Upper lobe of right lung (tissue), 1 donor: ENCODE results near the gene NUP214. TPM values are rescaled to one million over a fixed set of nuclear protein-coding genes. Genes with fewer than 3 reads are reported as not detected.

Source experiments
- ATAC-seq: fragments of 200-7000 bp; cut with Tn5 transposase; one replicate; pipeline ENCODE4 v1.9.1; 2020; ENCODE audit warnings: mild to moderate bottlenecking, moderate library complexity
- DNase-seq: peaks from one replicate; pipeline ENCODE4 v3.0.0-alpha.2; 2020
- H3K27ac ChIP-seq: fragments of 200-600 bp; one replicate; pipeline ENCODE4 v1.8.0; 2022
- H3K27me3 ChIP-seq: fragments of 200-600 bp; one replicate; pipeline ENCODE4 v1.8.0; 2022; ENCODE audit warnings: mild to moderate bottlenecking
- H3K36me3 ChIP-seq: fragments of 200-600 bp; one replicate; pipeline ENCODE4 v1.8.0; 2022
- H3K4me1 ChIP-seq: fragments of 200-600 bp; one replicate; pipeline ENCODE4 v1.8.0; 2022
- H3K4me3 ChIP-seq: fragments of 200-600 bp; one replicate; pipeline ENCODE4 v1.8.0; 2022; ENCODE audit warnings: mild to moderate bottlenecking
- H3K9me3 ChIP-seq: fragments of 200-600 bp; one replicate; pipeline ENCODE4 v1.8.0; 2022
- CTCF ChIP-seq: fragments of 200-600 bp; IDR thresholded peaks from one replicate; pipeline ENCODE4 v1.8.0; 2022; ENCODE audit warnings: antibody characterized with exemption
- intact Hi-C: fragments of 100-400 bp; cut with DNase I; formaldehyde crosslinking; loops from one replicate; pipeline ENCODE4 v1.11.0; 2022
- total RNA-seq: library from RNA; stranded (reverse); fragmentation: NEBNext Ultra II Directional; extraction: Animal tissue kit (Norgen Biotek cat#: 25700); gene quantifications from one replicate; pipeline ENCODE4 v1.2.1, GENCODE V29; 2021
- donor health status: DM: no; HTN: yes; CAD: no; lungs with severe emphysema.

NUP214 gene
- total RNA-seq, 1 donor from 2014 or later, result 52.2 TPM

- no peaks in the 10 kb centered on the region for H3K9me3 ChIP-seq
- ATAC-seq (no peak), DNase-seq (no peak)
- H3K27me3 ChIP-seq, result no peaks in the 10 kb centered on the region
- intact Hi-C loops, result no loop called here
- H3K4me1 ChIP-seq, result no peaks in the 10 kb centered on the region
- H3K27ac ChIP-seq, result no peak overlapping the region
- no peak overlapping the region for H3K4me3 ChIP-seq
- TF ChIP-seq CTCF, result no peak
- H3K36me3 ChIP-seq, result peaks cover 71% of the 10 kb centered on the region
Observed at GRCh38 chr9:131173995-131174394, 48.6 kb downstream of the NUP214 start.

- TF ChIP-seq CTCF, result no peak
- Histone ChIP-seq H3K4me1 (no peaks in the 10 kb centered on the region), H3K4me3 (no peak overlapping the region), H3K9me3 (no peaks in the 10 kb centered on the region), H3K27ac (no peak overlapping the region), H3K36me3 (peaks cover 76% of the 10 kb centered on the region), H3K27me3 (no peaks in the 10 kb centered on the region)
- DNase-seq, result no peak
- no peak for ATAC-seq
- intact Hi-C loops, result loop anchor here (5.0 kb wide), 1 partner anchor 158 kb away; no protein-coding TSS in a partner anchor
Observed at GRCh38 chr9:131174681-131175239, 49.4 kb downstream of the NUP214 start.

GRCh38 chr9:131177898-131178297 is 52.5 kb downstream of the NUP214 start:
- Histone ChIP-seq H3K9me3 (no peaks in the 10 kb centered on the region), H3K4me3 (no peak overlapping the region), H3K27me3 (no peaks in the 10 kb centered on the region), H3K4me1 (no peaks in the 10 kb centered on the region), H3K27ac (no peak overlapping the region), H3K36me3 (peaks cover 84% of the 10 kb centered on the region)
- TF ChIP-seq CTCF, result no peak
- DNase-seq (no peak), ATAC-seq (no peak)
- intact Hi-C loops, result loop anchor here (5.0 kb wide), 1 partner anchor 154 kb away; no protein-coding TSS in a partner anchor

- no peak overlapping the region for H3K27ac ChIP-seq
- H3K36me3 ChIP-seq, result peaks cover 89% of the 10 kb centered on the region
- H3K4me1 ChIP-seq, result no peaks in the 10 kb centered on the region
- peak; percentile 72 for DNase-seq
- H3K4me3 ChIP-seq, result no peak overlapping the region
- peak; percentile 98 for ATAC-seq
- intact Hi-C loops, result loop anchor here (5.0 kb wide), 1 partner anchor 154 kb away; no protein-coding TSS in a partner anchor
- H3K9me3 ChIP-seq, result no peaks in the 10 kb centered on the region
- H3K27me3 ChIP-seq, result no peaks in the 10 kb centered on the region
- peak; percentile 92 for TF ChIP-seq CTCF
Observed at GRCh38 chr9:131178382-131178781, 53.0 kb downstream of the NUP214 start.

GRCh38 chr9:131178926-131179325 is 53.5 kb downstream of the NUP214 start:
- intact Hi-C loops, result loop anchor here (5.0 kb wide), 1 partner anchor 153 kb away; no protein-coding TSS in a partner anchor
- ATAC-seq (no peak), DNase-seq (no peak)
- Histone ChIP-seq H3K27me3 (no peaks in the 10 kb centered on the region), H3K9me3 (no peaks in the 10 kb centered on the region), H3K36me3 (peaks cover 86% of the 10 kb centered on the region), H3K4me3 (no peak overlapping the region), H3K4me1 (no peaks in the 10 kb centered on the region), H3K27ac (no peak overlapping the region)
- no peak for TF ChIP-seq CTCF
